Hepatocyte (in vitro differentiated cells): ENCODE results near the gene BTF3. TPM values are rescaled to one million over a fixed set of nuclear protein-coding genes. Genes with fewer than 3 reads are reported as not detected.
A peak's percentile ranks its signal among the peaks of the same experiment; 100 is the strongest.

Experiments used
- DNase-seq: peaks from one replicate; pipeline ENCODE4 v3.0.0-alpha.2; 2016; ENCODE audit warnings: low spot score
- H2AFZ ChIP-seq: fragments of 200-600 bp; sonication (generic); 2 replicates; pipeline ENCODE4 v1.6.0; 2016; ENCODE audit warnings: antibody characterized with exemption, mild to moderate bottlenecking
- H3K27ac ChIP-seq: fragments of 200-600 bp; sonication (generic); 2 replicates; pipeline ENCODE4 v1.5.1; 2016; ENCODE audit warnings: mild to moderate bottlenecking
- H3K27me3 ChIP-seq: fragments of 200-600 bp; sonication (generic); 2 replicates; pipeline ENCODE4 v1.6.1; 2016
- H3K36me3 ChIP-seq: fragments of 200-600 bp; sonication (generic); replicated peaks from 2 replicates; pipeline ENCODE4 v1.5.1; 2016; ENCODE audit warnings: low read depth; ENCODE audit not compliant: insufficient read depth
- H3K4me1 ChIP-seq: fragments of 200-600 bp; sonication (generic); 2 replicates; pipeline ENCODE4 v1.5.1; 2016; ENCODE audit warnings: mild to moderate bottlenecking, moderate library complexity; ENCODE audit not compliant: insufficient read depth
- H3K4me2 ChIP-seq: fragments of 200-600 bp; sonication (generic); 2 replicates; pipeline ENCODE4 v1.6.0; 2016
- H3K4me3 ChIP-seq: fragments of 200-600 bp; sonication (generic); 2 replicates; pipeline ENCODE4 v1.5.1; 2016; ENCODE audit warnings: mild to moderate bottlenecking
- H3K79me2 ChIP-seq: fragments of 200-600 bp; sonication (generic); 2 replicates; pipeline ENCODE4 v1.6.0; 2017; ENCODE audit warnings: mild to moderate bottlenecking
- H3K9me2 ChIP-seq: fragments of 200-600 bp; sonication (generic); replicated peaks from 2 replicates; pipeline ENCODE4 v1.6.0; 2017; ENCODE audit warnings: mild to moderate bottlenecking; ENCODE audit not compliant: insufficient read depth
- H3K9me3 ChIP-seq: fragments of 200-600 bp; sonication (generic); 2 replicates; pipeline ENCODE4 v1.5.1; 2016; ENCODE audit warnings: low read depth, mild to moderate bottlenecking
- H4K20me1 ChIP-seq: fragments of 200-600 bp; sonication (generic); 2 replicates; pipeline ENCODE4 v1.6.0; 2016; ENCODE audit warnings: mild to moderate bottlenecking; ENCODE audit not compliant: insufficient read depth, poor library complexity, severe bottlenecking
- EZH2 ChIP-seq: fragments of 200-600 bp; sonication (generic); IDR thresholded peaks from 2 replicates; pipeline ENCODE4 v1.6.1; 2016; ENCODE audit warnings: antibody characterized with exemption, mild to moderate bottlenecking, borderline replicate concordance
- EZH2phosphoT487 ChIP-seq: fragments of 200-600 bp; sonication (generic); IDR thresholded peaks from one replicate; pipeline ENCODE4 v1.6.1; 2018; ENCODE audit warnings: antibody characterized with exemption, mild to moderate bottlenecking, low read depth, moderate library complexity; ENCODE audit not compliant: unreplicated experiment, severe bottlenecking
- WGBS: methylation state at CpG from one replicate; pipeline ENCODE4 v1.1.6; 2016; ENCODE audit warnings: low lambda C conversion rate; ENCODE audit errors: missing lambda C conversion rate; 5-methylcytosine and 5-hydroxymethylcytosine counted together
- polyA plus RNA-seq: library from polyadenylated mRNA; unstranded; fragments of >200 nt; fragmentation: Nextera tagmentation; extraction: Ambion mirVana; gene quantifications from 2 replicates; pipeline ENCODE4 v1.2.1, GENCODE V29; 2016
- total RNA-seq: library from RNA; depleted of rRNA; stranded (reverse); fragments of >200 nt; gene quantifications from 2 replicates; pipeline ENCODE4 v1.2.3, GENCODE V29; 2014
- TF ChIP-seq, protein P1 (sequence below): fragments of 200-600 bp; sonication (generic); IDR thresholded peaks from 2 replicates; pipeline ENCODE4 v1.5.1; 2016; ENCODE audit warnings: antibody characterized with exemption, mild to moderate bottlenecking; ENCODE audit not compliant: poor library complexity

BTF3 gene
- total and polyA plus RNA-seq, 2 experiments from 2014 or later = 390 to 423 TPM

DNA sequence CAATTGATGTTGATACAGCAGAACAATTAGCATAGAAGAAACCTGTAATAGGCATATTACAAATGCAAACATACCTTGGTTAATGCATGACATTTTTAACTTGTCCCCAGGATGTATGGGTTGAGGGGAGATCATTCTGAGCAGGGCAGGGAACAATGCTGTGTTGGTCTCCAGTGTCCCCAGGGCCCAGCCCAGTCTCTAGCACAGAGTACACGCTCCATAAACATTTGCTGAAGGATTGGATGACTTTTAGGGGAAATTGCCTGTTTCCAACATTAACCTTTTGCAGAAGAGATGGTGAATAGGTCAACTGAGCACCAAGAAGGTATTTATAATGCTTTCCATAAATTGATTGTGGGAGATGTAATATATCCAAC is 47.1 kb downstream of the BTF3 start:
- 90% methylated on average over 1 of the region's 1 CpG for WGBS
- peaks cover 18% of the 10 kb centered on the region for H3K4me1 ChIP-seq
- no peak overlapping the region for H3K4me3 ChIP-seq
- peak overlapping the region; percentile 72 for H3K27ac ChIP-seq
- no peaks in the 10 kb centered on the region for H3K27me3 ChIP-seq
- no peaks in the 10 kb centered on the region for H3K9me3 ChIP-seq
- no peaks in the 10 kb centered on the region for H3K9me2 ChIP-seq
- TF ChIP-seq, protein P1, sequence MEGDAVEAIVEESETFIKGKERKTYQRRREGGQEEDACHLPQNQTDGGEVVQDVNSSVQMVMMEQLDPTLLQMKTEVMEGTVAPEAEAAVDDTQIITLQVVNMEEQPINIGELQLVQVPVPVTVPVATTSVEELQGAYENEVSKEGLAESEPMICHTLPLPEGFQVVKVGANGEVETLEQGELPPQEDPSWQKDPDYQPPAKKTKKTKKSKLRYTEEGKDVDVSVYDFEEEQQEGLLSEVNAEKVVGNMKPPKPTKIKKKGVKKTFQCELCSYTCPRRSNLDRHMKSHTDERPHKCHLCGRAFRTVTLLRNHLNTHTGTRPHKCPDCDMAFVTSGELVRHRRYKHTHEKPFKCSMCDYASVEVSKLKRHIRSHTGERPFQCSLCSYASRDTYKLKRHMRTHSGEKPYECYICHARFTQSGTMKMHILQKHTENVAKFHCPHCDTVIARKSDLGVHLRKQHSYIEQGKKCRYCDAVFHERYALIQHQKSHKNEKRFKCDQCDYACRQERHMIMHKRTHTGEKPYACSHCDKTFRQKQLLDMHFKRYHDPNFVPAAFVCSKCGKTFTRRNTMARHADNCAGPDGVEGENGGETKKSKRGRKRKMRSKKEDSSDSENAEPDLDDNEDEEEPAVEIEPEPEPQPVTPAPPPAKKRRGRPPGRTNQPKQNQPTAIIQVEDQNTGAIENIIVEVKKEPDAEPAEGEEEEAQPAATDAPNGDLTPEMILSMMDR = no peak
- no peak for TF ChIP-seq EZH2phosphoT487
- no peak for TF ChIP-seq EZH2
- no peak overlapping the region for H3K4me2 ChIP-seq
- no peaks in the 10 kb centered on the region for H3K79me2 ChIP-seq
- no peak for DNase-seq
- no peaks in the 10 kb centered on the region for H4K20me1 ChIP-seq
- no peak overlapping the region for H2AFZ ChIP-seq
- H3K36me3 ChIP-seq = no peaks in the 10 kb centered on the region

DNA sequence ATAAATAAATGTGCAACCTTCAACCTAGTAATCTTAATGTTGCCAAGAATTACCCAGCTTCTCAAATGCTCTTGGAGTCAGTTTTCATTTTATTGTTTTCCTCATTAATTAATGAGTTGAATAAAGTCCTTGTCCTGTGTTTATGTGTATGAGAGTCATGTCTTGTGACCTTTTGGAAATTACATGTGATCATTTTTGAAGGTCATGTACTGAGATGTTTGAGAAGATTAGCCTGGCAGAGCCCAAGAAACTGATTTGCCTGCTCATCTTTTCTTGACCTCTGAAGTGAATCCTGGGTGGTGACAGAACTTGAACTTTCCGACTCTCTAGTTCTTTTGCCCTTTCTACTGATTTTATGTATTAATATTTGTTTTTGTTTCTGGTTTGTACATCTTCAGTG is 51.8 kb downstream of the BTF3 start:
- Histone ChIP-seq H3K9me2 (no peaks in the 10 kb centered on the region), H3K4me3 (no peak overlapping the region), H3K9me3 (no peaks in the 10 kb centered on the region), H2AFZ (no peak overlapping the region), H3K4me1 (peaks cover 5% of the 10 kb centered on the region), H3K4me2 (no peak overlapping the region), H4K20me1 (no peaks in the 10 kb centered on the region), H3K27ac (no peak overlapping the region), H3K27me3 (no peaks in the 10 kb centered on the region), H3K36me3 (no peaks in the 10 kb centered on the region), H3K79me2 (no peaks in the 10 kb centered on the region)
- TF ChIP-seq EZH2phosphoT487 = no peak
- TF ChIP-seq, protein P1 = no peak
- no peak for TF ChIP-seq EZH2
- 93% methylated on average over 1 of the region's 1 CpG for WGBS
- no peak for DNase-seq

DNA sequence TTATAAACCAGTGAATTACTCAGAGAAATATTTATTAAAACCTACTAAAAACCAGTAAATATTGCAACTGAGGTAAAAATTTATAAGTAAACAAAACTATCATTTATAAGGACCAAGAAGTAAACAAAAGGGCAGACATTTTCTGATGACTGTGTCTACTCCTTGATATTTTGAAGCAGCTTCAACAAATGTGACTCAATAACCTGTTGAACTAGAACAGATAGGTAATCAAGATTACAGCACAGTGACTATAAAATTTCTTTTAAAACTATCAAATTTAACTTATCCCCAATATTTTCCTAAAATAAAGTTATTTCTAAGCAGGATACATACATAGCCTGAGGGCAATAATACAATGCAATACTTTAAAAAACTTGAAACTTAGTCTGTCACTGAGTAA is 54.4 kb downstream of the BTF3 start:
- no peaks in the 10 kb centered on the region for H4K20me1 ChIP-seq
- H3K4me3 ChIP-seq = no peak overlapping the region
- H2AFZ ChIP-seq = no peak overlapping the region
- H3K27ac ChIP-seq = no peak overlapping the region
- H3K36me3 ChIP-seq = no peaks in the 10 kb centered on the region
- no peak for DNase-seq
- no peaks in the 10 kb centered on the region for H3K9me3 ChIP-seq
- TF ChIP-seq, protein P1 = no peak
- no peak for TF ChIP-seq EZH2
- no peak for TF ChIP-seq EZH2phosphoT487
- H3K79me2 ChIP-seq = no peaks in the 10 kb centered on the region
- no peaks in the 10 kb centered on the region for H3K9me2 ChIP-seq
- no peak overlapping the region for H3K4me2 ChIP-seq
- H3K4me1 ChIP-seq = no peaks in the 10 kb centered on the region
- no peaks in the 10 kb centered on the region for H3K27me3 ChIP-seq

Other genes with a start within 250 kb of the BTF3 start
- gene FOXD1, start 49.7 kb upstream of the BTF3 start, total RNA-seq = 0.33 and 1.6 TPM in 2 replicates
- 0.75 and 1.9 TPM in 2 replicates for gene FOXD1, start 49.7 kb upstream of the BTF3 start, polyA plus RNA-seq
- 26.4 and 27.7 TPM in 2 replicates for gene ANKRA2, start 67.2 kb downstream of the BTF3 start, total RNA-seq
- gene ANKRA2, start 67.2 kb downstream of the BTF3 start, polyA plus RNA-seq = 23.6 and 31.2 TPM in 2 replicates
- gene UTP15, start 67.3 kb downstream of the BTF3 start, total RNA-seq = 20.7 and 29.9 TPM in 2 replicates
- gene UTP15, start 67.3 kb downstream of the BTF3 start, polyA plus RNA-seq = 9.2 and 11.0 TPM in 2 replicates
- 7.6 and 11.2 TPM in 2 replicates for gene ARHGEF28, start 127.8 kb downstream of the BTF3 start, total RNA-seq
- gene ARHGEF28, start 127.8 kb downstream of the BTF3 start, polyA plus RNA-seq = 3.1 and 3.5 TPM in 2 replicates